GM18519 (cell line): Measurements from ENCODE around the gene ARHGEF19.

ENCODE experiments used
- ATAC-seq: cut with Tn5 transposase; IDR thresholded peaks from one replicate; pipeline ENCODE4 v1.9.1; 2021; ENCODE audit warnings: mild to moderate bottlenecking, moderate library complexity; ENCODE audit not compliant: unreplicated experiment, low FRiP score

ARHGEF19 gene

GRCh38 chr1:16184557-16185303, 27.7 kb downstream of the ARHGEF19 start:
- no peak for ATAC-seq

GRCh38 chr1:16183765-16184556, 28.5 kb downstream of the ARHGEF19 start:
- ATAC-seq, result no peak

GRCh38 chr1:16183179-16183578, 29.3 kb downstream of the ARHGEF19 start:
- ATAC-seq, result no peak

- ATAC-seq, result no peak
These were observed 30.3 kb downstream of the ARHGEF19 start for GRCh38 chr1:16181887-16182719.

GRCh38 chr1:16180291-16180824, 32.1 kb downstream of the ARHGEF19 start:
- no peak for ATAC-seq

- ATAC-seq, result no peak
These were observed 33.6 kb downstream of the ARHGEF19 start for GRCh38 chr1:16178596-16179497.

- no peak for ATAC-seq
These were observed 35.1 kb downstream of the ARHGEF19 start for GRCh38 chr1:16177306-16177705.

- no peak for ATAC-seq
These were observed 35.8 kb downstream of the ARHGEF19 start for GRCh38 chr1:16176653-16177052.

- no peak for ATAC-seq
These were observed 36.6 kb downstream of the ARHGEF19 start for GRCh38 chr1:16175610-16176553.

- ATAC-seq, result no peak
These were observed 37.4 kb downstream of the ARHGEF19 start for GRCh38 chr1:16174886-16175598.

- no peak for ATAC-seq
These were observed 38.1 kb downstream of the ARHGEF19 start for GRCh38 chr1:16174261-16174868.

- no peak for ATAC-seq
These were observed 38.8 kb downstream of the ARHGEF19 start for GRCh38 chr1:16173447-16174260.

- ATAC-seq, result no peak
These were observed 39.4 kb downstream of the ARHGEF19 start for GRCh38 chr1:16172964-16173446.

- no peak for ATAC-seq
These were observed 40.1 kb downstream of the ARHGEF19 start for GRCh38 chr1:16172218-16172830.

GRCh38 chr1:16171314-16172151, 40.9 kb downstream of the ARHGEF19 start:
- ATAC-seq, result no peak
